T-helper 17 cell (primary cell): ENCODE results near the gene RIMS4. TPM values are rescaled to one million over a fixed set of nuclear protein-coding genes. Genes with fewer than 3 reads are reported as not detected.
A peak's percentile ranks its signal among the peaks of the same experiment; 100 is the strongest.

Experiments used
- ATAC-seq: fragments of 150-1000 bp; cut with Tn5 transposase; 2 replicates; pipeline ENCODE4 v1.10.0; 2021; ENCODE audit warnings: mild to moderate bottlenecking, moderate library complexity
- DNase-seq, 3 donors: peaks; one replicate each; pipeline versions ENCODE4 v3.0.0 to v3.0.0-alpha.2; 2020 to 2021
- H3K9me3 ChIP-seq: one replicate; pipeline ENCODE4 v1.7.0; 2013; ENCODE audit warnings: low read length, mild to moderate bottlenecking; ENCODE audit not compliant: control insufficient read depth, poor library complexity, severe bottlenecking
- H3K27ac Mint-ChIP-seq: one replicate; pipeline ENCODE4 v1.8.0; 2022; ENCODE audit warnings: mild to moderate bottlenecking, moderate library complexity, mixed read lengths
- H3K27me3 Mint-ChIP-seq: one replicate; pipeline ENCODE4 v1.8.0; 2022; ENCODE audit warnings: mixed read lengths
- H3K36me3 Mint-ChIP-seq: one replicate; pipeline ENCODE4 v1.8.0; 2022; ENCODE audit warnings: low read depth, mixed read lengths
- H3K4me1 Mint-ChIP-seq: one replicate; pipeline ENCODE4 v1.8.0; 2022; ENCODE audit warnings: mild to moderate bottlenecking, mixed read lengths
- H3K4me3 Mint-ChIP-seq: one replicate; pipeline ENCODE4 v1.8.0; 2022; ENCODE audit warnings: mild to moderate bottlenecking, moderate library complexity, mixed read lengths
- total RNA-seq, 4 donors: library from RNA in 2 of 4; stranded (reverse) in 2 of 4; gene quantifications; one replicate each; pipeline ENCODE4 v1.2.3 and lab custom pipeline; 2022 to 2026

Gene RIMS4
- not detected for total RNA-seq
- 0 reads per million in 2 donors for total RNA-seq (lab: John Stamatoyannopoulos, UW)

DNA sequence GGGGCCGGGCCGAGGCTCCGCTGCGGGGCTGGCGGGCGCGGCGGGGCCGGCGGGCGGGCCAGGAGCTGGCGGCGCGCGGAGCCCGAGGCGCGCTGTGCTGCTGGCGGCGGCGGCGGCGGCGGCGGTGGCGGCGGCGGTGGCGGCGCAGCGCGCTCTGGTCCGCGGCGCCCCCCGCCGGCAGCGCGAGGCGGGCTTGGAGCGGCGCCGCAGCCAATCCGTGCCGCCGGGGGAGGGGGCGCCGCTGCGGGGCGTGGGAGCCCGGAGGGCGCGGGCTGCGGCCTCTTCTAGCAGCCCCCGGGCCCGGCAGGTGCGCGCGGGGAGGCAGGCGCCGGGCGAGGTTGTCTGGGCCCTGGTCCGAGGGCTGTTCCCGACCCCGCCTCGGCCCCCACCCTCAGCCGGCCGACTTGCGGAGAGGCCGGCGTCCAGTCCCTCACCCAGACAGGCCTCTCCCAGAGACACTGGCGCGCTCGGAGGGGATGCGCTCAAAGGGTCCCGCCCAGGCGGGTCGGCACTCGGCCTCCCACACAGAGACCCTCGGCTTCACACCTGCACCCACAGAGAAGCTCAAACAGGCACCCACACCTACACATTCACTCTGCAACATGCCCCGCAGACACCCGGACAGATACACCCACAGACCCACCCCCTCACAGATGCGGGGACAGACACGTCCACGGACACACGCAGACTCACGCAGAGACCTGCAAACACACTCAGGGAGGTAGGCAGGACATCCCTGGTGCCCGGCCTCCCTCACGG is at the start of gene RIMS4:
Gene RIMS4, minus strand, starts transcription at position 156 of the 759 bp plus-strand sequence. CDS start 275 bp downstream, outside the sequence.
- ATAC-seq (no peak), DNase-seq (no peak)
- H3K9me3 ChIP-seq, result no peaks in the 10 kb centered on the region
- H3K36me3 Mint-ChIP-seq, result peaks cover 16% of the 10 kb centered on the region
- no peak within 1 kb of the TSS for H3K27ac Mint-ChIP-seq
- peaks cover 66% of the 10 kb centered on the region for H3K27me3 Mint-ChIP-seq
- peak within 1 kb of the TSS; percentile 74 for H3K4me3 Mint-ChIP-seq
- H3K4me1 Mint-ChIP-seq, result peaks cover 3% of the 10 kb centered on the region

DNA sequence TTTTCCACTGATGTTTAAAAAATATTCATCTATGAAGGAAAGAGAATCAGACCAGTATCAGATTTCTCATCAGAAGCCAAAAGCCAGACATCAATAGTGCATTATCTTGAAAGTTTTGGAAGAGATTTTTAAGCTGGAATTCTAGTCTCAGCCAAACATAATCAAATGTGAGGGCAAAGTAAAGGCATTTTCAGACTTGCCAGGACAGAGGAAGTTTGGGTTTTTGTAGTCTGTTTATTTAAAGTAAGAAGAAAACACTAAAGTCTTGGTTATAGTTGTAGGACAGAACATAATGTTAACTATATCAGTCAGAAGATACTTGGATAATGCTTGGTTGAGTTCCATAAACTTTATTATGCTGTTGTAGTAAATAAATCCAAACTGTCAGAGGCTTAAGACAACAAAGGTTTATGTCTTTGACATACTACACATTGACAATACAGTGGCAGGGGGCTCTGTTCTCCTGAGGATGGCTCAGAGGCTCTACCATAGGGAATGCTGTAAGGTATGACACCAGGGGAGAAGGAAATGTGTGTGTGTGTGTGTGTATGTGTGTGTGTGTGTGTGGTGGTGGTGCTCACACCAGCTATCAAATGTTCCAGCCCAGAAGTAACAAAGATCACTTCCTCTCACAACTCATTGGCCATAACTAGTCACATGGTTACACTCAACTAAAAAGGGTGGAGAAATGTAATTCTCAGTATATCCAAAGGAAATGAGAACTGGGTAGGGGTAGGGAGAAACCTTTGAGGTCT is 48.4 kb upstream of the RIMS4 start:
- peaks cover 12% of the 10 kb centered on the region for H3K4me1 Mint-ChIP-seq
- ATAC-seq (no peak), DNase-seq (no peak)
- H3K9me3 ChIP-seq, result no peaks in the 10 kb centered on the region
- no peak overlapping the region for H3K27ac Mint-ChIP-seq
- H3K4me3 Mint-ChIP-seq, result no peak overlapping the region
- H3K36me3 Mint-ChIP-seq, result no peaks in the 10 kb centered on the region
- H3K27me3 Mint-ChIP-seq, result no peaks in the 10 kb centered on the region

DNA sequence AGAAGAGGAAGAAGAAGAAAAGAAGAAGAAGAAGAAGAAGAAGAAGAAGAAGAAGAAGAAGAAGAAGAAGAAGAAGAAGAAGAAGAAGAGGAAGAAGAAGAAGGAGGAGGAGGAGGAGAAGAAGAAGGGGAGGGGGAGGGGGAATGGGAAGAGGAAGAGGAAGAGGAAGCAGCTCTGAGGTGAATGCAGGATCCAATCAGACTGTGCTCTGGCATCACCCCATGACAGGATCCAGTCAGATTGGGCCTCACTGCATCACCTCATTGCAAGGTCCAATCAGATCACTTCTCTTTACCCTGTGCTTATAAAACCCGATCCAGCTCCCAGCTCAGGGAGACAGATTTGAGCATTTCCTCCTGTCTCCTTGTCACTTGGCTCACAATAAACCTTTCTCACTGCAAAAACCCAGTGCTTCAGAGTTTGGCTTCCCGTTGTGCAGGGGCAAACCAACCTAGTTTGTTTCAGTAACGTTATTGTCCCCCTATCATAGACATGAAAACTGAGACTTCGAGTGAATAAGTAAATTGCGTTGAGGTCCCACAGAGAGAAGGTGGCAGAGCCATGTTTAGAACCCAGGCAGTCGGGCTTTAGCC is 46.6 kb upstream of the RIMS4 start:
- DNase-seq (no peak), ATAC-seq (no peak)
- peaks cover 12% of the 10 kb centered on the region for H3K4me1 Mint-ChIP-seq
- H3K36me3 Mint-ChIP-seq, result no peaks in the 10 kb centered on the region
- peaks cover 10% of the 10 kb centered on the region for H3K27me3 Mint-ChIP-seq
- no peak overlapping the region for H3K27ac Mint-ChIP-seq
- no peak overlapping the region for H3K4me3 Mint-ChIP-seq
- no peaks in the 10 kb centered on the region for H3K9me3 ChIP-seq

GRCh38 chr20:44856442-44856841 is 46.1 kb upstream of the RIMS4 start:
- Mint-ChIP-seq H3K4me1 (peaks cover 12% of the 10 kb centered on the region), H3K36me3 (no peaks in the 10 kb centered on the region), H3K27ac (no peak overlapping the region), H3K27me3 (peaks cover 10% of the 10 kb centered on the region), H3K4me3 (no peak overlapping the region)
- no peaks in the 10 kb centered on the region for H3K9me3 ChIP-seq
- ATAC-seq (no peak), DNase-seq (no peak)

DNA sequence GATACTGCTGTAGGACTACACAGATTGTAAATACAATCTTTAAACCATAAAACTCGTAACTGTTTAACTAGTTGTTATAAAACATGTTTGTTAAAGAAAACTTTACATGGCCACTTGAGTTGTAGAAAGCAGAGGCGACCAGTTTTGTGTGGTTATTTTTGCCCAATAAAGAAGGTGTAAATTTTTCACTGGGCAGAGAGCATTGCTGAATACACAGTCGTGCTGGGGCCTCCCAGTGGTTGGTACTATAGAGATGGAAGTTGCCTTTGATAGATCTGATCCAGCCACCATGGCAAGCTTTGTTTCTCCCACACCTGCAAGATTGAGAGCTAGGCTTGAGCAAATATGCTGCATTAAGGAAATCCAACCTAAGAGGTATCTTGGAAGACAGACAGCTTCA is 41.2 kb upstream of the RIMS4 start:
- H3K27ac Mint-ChIP-seq, result no peak overlapping the region
- peaks cover under 1% of the 10 kb centered on the region for H3K4me1 Mint-ChIP-seq
- H3K4me3 Mint-ChIP-seq, result no peak overlapping the region
- H3K36me3 Mint-ChIP-seq, result no peaks in the 10 kb centered on the region
- no peak for ATAC-seq
- no peaks in the 10 kb centered on the region for H3K9me3 ChIP-seq
- no peak for DNase-seq
- peaks cover 35% of the 10 kb centered on the region for H3K27me3 Mint-ChIP-seq

DNA sequence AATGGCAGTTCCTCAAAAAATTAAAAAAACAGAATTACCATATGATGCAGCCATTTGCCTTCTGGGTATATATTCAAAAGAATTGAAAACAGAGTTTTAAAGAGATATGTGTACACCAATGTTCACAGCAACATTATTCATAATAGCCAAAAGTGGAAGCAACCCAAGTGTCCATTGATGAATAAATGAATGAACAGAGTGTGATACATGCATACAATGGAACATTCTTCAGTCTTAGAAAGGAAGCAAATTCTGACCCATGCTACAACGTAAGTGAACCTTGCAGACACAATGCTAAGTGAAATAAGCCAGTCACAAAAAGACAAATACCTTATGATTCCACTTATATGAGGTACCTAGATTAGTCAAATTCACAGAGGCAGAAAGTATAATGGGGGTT is 40.5 kb upstream of the RIMS4 start:
- Mint-ChIP-seq H3K36me3 (no peaks in the 10 kb centered on the region), H3K27ac (no peak overlapping the region), H3K4me1 (no peaks in the 10 kb centered on the region), H3K27me3 (peaks cover 39% of the 10 kb centered on the region), H3K4me3 (no peak overlapping the region)
- DNase-seq (no peak), ATAC-seq (no peak)
- no peaks in the 10 kb centered on the region for H3K9me3 ChIP-seq

DNA sequence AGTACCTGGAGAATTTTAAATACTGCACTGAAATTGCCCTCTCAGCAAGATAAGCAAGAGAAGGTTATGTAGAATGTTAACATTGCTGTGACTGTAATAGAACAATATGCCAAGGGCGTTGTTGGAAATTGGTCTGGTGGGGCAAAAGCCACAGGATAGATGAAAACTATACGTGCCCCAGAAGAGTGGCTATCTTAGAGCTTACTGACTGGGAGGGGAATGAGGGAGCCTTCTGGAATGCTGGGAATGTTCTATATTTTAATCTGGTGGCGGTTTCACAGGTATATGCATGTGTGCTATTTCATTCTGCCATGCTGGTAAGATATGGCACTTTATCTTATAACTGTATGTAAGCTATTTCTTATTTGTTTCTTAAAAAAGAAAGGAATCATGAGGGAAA is 39.9 kb upstream of the RIMS4 start:
- Mint-ChIP-seq H3K36me3 (no peaks in the 10 kb centered on the region), H3K27ac (no peak overlapping the region), H3K4me3 (no peak overlapping the region), H3K27me3 (peaks cover 43% of the 10 kb centered on the region), H3K4me1 (no peaks in the 10 kb centered on the region)
- no peak for DNase-seq
- no peak for ATAC-seq
- no peaks in the 10 kb centered on the region for H3K9me3 ChIP-seq

DNA sequence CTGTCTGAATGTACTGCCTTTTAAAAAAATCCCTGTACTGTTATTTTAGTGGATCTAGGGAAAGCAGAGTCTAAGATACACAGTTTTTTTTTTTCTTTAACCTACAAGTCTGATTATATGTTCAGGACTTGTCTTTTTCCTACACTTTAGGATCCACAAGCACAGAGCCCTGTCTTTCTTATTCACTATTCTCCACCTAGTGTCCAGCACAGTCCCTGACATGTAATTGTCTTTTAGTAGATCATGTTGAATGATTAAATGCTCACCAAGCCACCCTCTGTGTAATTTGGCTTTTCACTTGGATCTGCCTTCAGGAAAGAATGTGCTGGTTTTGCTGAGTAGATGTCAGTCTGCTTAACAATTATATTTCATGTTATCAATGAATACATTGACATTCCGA is 39.4 kb upstream of the RIMS4 start:
- Mint-ChIP-seq H3K27me3 (peaks cover 49% of the 10 kb centered on the region), H3K4me3 (no peak overlapping the region), H3K36me3 (no peaks in the 10 kb centered on the region), H3K27ac (no peak overlapping the region), H3K4me1 (no peaks in the 10 kb centered on the region)
- no peak for DNase-seq
- H3K9me3 ChIP-seq, result no peaks in the 10 kb centered on the region
- no peak for ATAC-seq

DNA sequence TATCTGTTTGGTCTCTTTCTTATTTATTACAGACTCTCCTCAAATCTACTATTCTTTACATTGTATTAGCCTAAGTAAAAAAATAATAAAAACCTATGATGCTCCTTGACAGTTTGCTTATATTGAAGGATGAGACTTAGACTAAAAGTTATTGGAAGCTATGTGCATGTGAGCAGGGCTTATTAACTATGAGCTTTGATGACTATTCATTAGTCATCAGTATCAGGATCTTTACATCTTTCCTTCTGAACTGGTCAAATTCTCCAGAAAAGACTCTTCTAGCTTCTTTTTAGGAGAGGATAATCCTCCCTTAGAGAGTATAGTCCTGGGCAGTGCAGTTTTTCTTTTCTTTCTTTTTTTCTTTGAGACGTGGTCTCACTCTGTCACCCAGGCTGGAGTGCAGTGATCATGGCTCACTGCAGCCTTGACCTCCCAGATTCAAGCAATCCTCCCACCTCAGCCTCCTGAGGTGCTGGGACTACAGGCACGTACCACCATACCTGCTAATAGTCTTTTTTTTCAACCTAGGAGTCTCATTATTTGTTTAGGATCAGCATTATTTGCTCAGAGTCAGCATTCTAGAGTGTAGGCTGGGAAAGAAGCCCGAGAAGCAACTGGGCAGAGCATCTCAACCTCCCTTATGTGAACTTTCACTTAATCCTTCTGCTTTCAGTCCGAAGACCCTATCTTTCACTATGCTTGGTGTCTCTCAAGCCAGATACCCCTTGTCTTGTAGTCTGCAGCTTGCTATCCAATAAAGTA is 38.1 kb upstream of the RIMS4 start:
- H3K4me3 Mint-ChIP-seq, result no peak overlapping the region
- no peak for ATAC-seq
- H3K27me3 Mint-ChIP-seq, result peaks cover 58% of the 10 kb centered on the region
- H3K36me3 Mint-ChIP-seq, result no peaks in the 10 kb centered on the region
- no peak overlapping the region for H3K27ac Mint-ChIP-seq
- H3K9me3 ChIP-seq, result no peaks in the 10 kb centered on the region
- no peak for DNase-seq
- peaks cover 2% of the 10 kb centered on the region for H3K4me1 Mint-ChIP-seq

DNA sequence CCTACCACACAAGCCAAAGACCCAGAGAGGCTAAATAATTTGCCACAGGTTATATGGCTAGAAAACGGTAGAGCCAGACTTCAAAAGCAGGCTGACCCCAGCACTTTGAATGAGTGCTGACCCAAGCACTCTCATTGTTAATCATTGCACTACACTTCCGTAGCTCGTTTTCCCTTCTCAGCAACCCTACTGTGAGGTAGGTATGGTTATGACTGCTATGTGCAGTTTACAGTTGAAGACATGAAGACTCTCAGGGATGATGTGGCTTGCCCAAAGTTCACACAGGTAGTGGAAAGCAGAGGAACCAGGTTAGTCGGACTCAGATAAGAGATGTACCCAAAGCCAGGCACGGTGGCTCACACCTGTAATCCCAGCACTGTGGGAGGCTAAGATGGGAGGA is 33.5 kb upstream of the RIMS4 start:
- Mint-ChIP-seq H3K27ac (peak overlapping the region; percentile 8), H3K4me3 (no peak overlapping the region), H3K36me3 (no peaks in the 10 kb centered on the region), H3K27me3 (peaks cover 50% of the 10 kb centered on the region), H3K4me1 (peaks cover 2% of the 10 kb centered on the region)
- ATAC-seq, result no peak
- no peak for DNase-seq
- H3K9me3 ChIP-seq, result no peaks in the 10 kb centered on the region

GRCh38 chr20:44841955-44842354 is 31.6 kb upstream of the RIMS4 start:
- ATAC-seq, result no peak
- no peaks in the 10 kb centered on the region for H3K9me3 ChIP-seq
- peaks cover 43% of the 10 kb centered on the region for H3K27me3 Mint-ChIP-seq
- no peak for DNase-seq
- no peak overlapping the region for H3K27ac Mint-ChIP-seq
- H3K36me3 Mint-ChIP-seq, result no peaks in the 10 kb centered on the region
- peaks cover 2% of the 10 kb centered on the region for H3K4me1 Mint-ChIP-seq
- H3K4me3 Mint-ChIP-seq, result no peak overlapping the region

GRCh38 chr20:44840826-44841225 is 30.5 kb upstream of the RIMS4 start:
- H3K36me3 Mint-ChIP-seq, result no peaks in the 10 kb centered on the region
- H3K4me1 Mint-ChIP-seq, result peaks cover 2% of the 10 kb centered on the region
- DNase-seq, result no peak
- no peaks in the 10 kb centered on the region for H3K9me3 ChIP-seq
- no peak overlapping the region for H3K4me3 Mint-ChIP-seq
- peaks cover 38% of the 10 kb centered on the region for H3K27me3 Mint-ChIP-seq
- H3K27ac Mint-ChIP-seq, result no peak overlapping the region
- no peak for ATAC-seq

DNA sequence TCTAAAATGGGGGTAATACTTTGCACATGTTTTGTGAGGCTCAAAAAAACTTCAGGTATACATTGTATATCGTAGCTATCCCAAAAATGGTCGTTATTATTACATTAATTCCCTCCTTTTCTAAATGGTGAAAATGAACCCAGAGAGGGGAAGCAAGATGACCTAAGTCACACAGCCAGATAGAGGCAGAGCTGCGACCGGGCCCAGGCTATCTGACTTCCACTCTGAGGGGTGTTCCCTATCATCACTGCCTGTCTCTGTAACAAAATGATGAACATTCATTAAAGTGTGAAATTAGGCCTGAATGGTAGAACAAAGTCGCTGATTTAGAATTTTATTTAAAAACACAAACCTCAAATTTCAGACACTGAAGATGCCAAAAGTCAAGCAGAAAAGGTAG is 29.1 kb upstream of the RIMS4 start:
- peaks cover 26% of the 10 kb centered on the region for H3K27me3 Mint-ChIP-seq
- H3K9me3 ChIP-seq, result no peaks in the 10 kb centered on the region
- H3K4me1 Mint-ChIP-seq, result peaks cover 2% of the 10 kb centered on the region
- no peak for ATAC-seq
- H3K27ac Mint-ChIP-seq, result no peak overlapping the region
- no peak for DNase-seq
- H3K36me3 Mint-ChIP-seq, result no peaks in the 10 kb centered on the region
- no peak overlapping the region for H3K4me3 Mint-ChIP-seq
